Panc1 (cell line): ENCODE measurements around the gene CXCR6. TPM values are rescaled to one million over a fixed set of nuclear protein-coding genes. Genes with fewer than 3 reads are reported as not detected.

Experiments used
- ATAC-seq: fragments of 200-7000 bp; cut with Tn5 transposase; 2 replicates; pipeline ENCODE4 v1.9.1; 2020; ENCODE audit warnings: mild to moderate bottlenecking, moderate library complexity
- Bru-seq: library from RNA; stranded (reverse); fragments of 400-500 nt; gene quantifications from one replicate; lab custom pipeline; 2021; lab: Mats Ljungman, UMichigan
- BruChase-seq, 2 experiments: library from RNA; stranded (reverse); fragments of 400-500 nt; gene quantifications; one replicate each; lab custom pipeline; 2021; lab: Mats Ljungman, UMichigan
- BruUV-seq: library from RNA; stranded (reverse); fragments of 400-500 nt; replicated peaks from 2 replicates; lab custom pipeline; 2021; lab: Mats Ljungman, UMichigan
- CTCF ChIA-PET: fragments of 300-600 bp; sonication (Branson Sonifier 250); formaldehyde crosslinking; loops from one replicate; lab custom pipeline; 2022; ENCODE audit warnings: antibody characterized with exemption; lab: Charles Lee
- POLR2A ChIA-PET: fragments of 300-600 bp; sonication (Branson Sonifier 250); formaldehyde crosslinking; loops from one replicate; lab custom pipeline; 2022; ENCODE audit warnings: antibody characterized with exemption; lab: Charles Lee
- DNase-seq: peaks from one replicate; pipeline ENCODE4 v3.0.0-alpha.2; 2010; ENCODE audit warnings: low read depth, low spot score
- H3K27ac ChIP-seq: 2 replicates; pipeline ENCODE4 v1.5.1; 2011; ENCODE audit warnings: mild to moderate bottlenecking, low read length, inconsistent platforms
- H3K27me3 ChIP-seq: fragments of 200-500 bp; sonication (Bioruptor generic); 2 replicates; pipeline ENCODE4 v1.6.0; 2014; ENCODE audit warnings: low read length, inconsistent platforms; ENCODE audit not compliant: control insufficient read depth, insufficient read depth
- H3K36me3 ChIP-seq: fragments of 200-500 bp; sonication (Bioruptor generic); 2 replicates; pipeline ENCODE4 v1.5.1; 2014; ENCODE audit warnings: inconsistent platforms, mild to moderate bottlenecking, low read length, moderate library complexity; ENCODE audit not compliant: control insufficient read depth, insufficient read depth
- H3K4me1 ChIP-seq: 2 replicates; pipeline ENCODE4 v1.5.1; 2011; ENCODE audit warnings: inconsistent platforms, mild to moderate bottlenecking, low read length, moderate library complexity; ENCODE audit not compliant: control insufficient read depth, insufficient read depth
- H3K4me3 ChIP-seq, 2 experiments: 2 replicates each; pipeline ENCODE4 v1.5.1; 2011 to 2012; ENCODE audit warnings: low read depth in 2 of 2, low read length in 2 of 2, mild to moderate bottlenecking in 2 of 2, inconsistent platforms in 1 of 2, moderate library complexity in 1 of 2
- H3K9me3 ChIP-seq: fragments of 200-500 bp; sonication (Bioruptor generic); 2 replicates; pipeline ENCODE4 v1.5.1; 2014; ENCODE audit warnings: low read depth, mild to moderate bottlenecking, inconsistent platforms, low read length, moderate library complexity; ENCODE audit not compliant: control insufficient read depth, insufficient read depth
- POLR2AphosphoS5 ChIP-seq: IDR thresholded peaks from 2 replicates; pipeline ENCODE4 v1.6.1; 2012; ENCODE audit warnings: mild to moderate bottlenecking, low read depth, low read length, moderate library complexity
- SIN3A ChIP-seq: IDR thresholded peaks from 2 replicates; pipeline ENCODE4 v1.6.1; 2012; ENCODE audit warnings: low read depth, mild to moderate bottlenecking, low read length, moderate library complexity, borderline replicate concordance; ENCODE audit not compliant: insufficient read depth
- TCF7L2 ChIP-seq: IDR thresholded peaks from 2 replicates; pipeline ENCODE4 v1.6.1; 2011; ENCODE audit warnings: mild to moderate bottlenecking, low read depth, low read length, inconsistent platforms
- in situ Hi-C: cut with HindIII; loops from 2 replicates; pipeline ENCODE4 v1.10.0; 2016; ENCODE audit warnings: low sequenced_read_pairs, low pct_unique_long_range_greater_than_20kb
- intact Hi-C: fragments of 100-400 bp; cut with micrococcal nuclease; formaldehyde crosslinking; loops from one replicate; pipeline ENCODE4 v1.10.0; 2022; ENCODE audit not compliant: unreplicated experiment
- long read RNA-seq: library from polyadenylated mRNA; unstranded; transcript quantifications from one replicate; pipeline ENCODE4 v2.0.0, GENCODE V29; 2021; ENCODE audit not compliant: unreplicated experiment
- polyA plus RNA-seq: library from polyadenylated mRNA; unstranded; fragments of >200 nt; gene quantifications from one replicate; pipeline ENCODE4 v1.2.1, GENCODE V29; 2012; ENCODE audit warnings: missing spikeins; ENCODE audit not compliant: insufficient read length
- total RNA-seq: library from RNA; stranded (reverse); gene quantifications from one replicate; pipeline ENCODE4 v1.2.1, GENCODE V29; 2021; ENCODE audit not compliant: unreplicated experiment
- TF ChIP-seq, protein P1 (sequence below), 2 experiments: IDR thresholded peaks; 2 replicates each; pipeline ENCODE4 v1.6.1; 2011 to 2012; ENCODE audit warnings: low read depth in 2 of 2, control low read depth in 1 of 2, low read length in 1 of 2, mild to moderate bottlenecking in 1 of 2, moderate library complexity in 1 of 2; ENCODE audit not compliant: insufficient read depth in 1 of 2
- TF ChIP-seq, protein P2 (sequence below): fragments of 450-650 bp; IDR thresholded peaks from 2 replicates; pipeline ENCODE4 v1.5.1; 2017; ENCODE audit warnings: mild to moderate bottlenecking

Gene CXCR6
- total RNA-seq, result not detected
- polyA plus RNA-seq, result 0.12 TPM
- not detected for Bru-seq, nascent RNA
- BruChase-seq, experiment 1, labeled RNA remaining after a 2-hour chase, result not detected
- not detected for BruChase-seq, experiment 2, labeled RNA remaining after a 6-hour chase
- long read RNA-seq, result 0 reads

DNA sequence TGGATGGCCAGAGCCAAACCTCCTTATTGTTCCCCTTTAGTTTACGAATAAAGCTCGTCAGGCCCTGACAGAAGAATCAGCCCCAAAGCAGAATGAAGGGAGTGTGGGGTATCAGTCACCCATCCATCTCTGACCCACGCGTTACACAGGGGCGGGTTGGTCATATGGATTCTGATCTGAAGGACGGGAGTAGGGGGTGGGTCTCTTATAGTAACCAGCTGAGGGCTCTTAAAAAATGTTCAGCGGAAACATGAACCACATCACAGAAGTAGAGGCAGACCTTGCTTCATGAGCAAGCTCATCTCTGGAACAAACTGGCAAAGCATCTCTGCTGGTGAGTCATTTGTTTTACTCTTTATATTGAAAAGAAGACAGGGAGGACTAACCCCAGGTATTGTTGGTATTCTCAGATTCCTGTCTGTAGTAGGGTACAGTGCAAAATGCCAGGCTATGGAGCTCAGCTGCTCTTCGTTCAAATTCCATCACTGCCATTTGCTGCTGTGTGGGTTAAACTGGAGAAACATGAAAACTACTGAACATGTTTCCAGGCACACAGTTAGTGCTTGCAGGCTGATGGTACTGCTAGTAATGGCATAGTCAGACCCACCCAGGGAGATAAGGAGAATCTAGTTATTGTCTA lies at the start of gene CXCR6:
Gene CXCR6 (plus strand): TSS at position 258 of the 640 bp plus-strand sequence. CDS start 3,018 bp downstream, outside the sequence.
- ChIA-PET POLR2A (no interaction called here), CTCF (no interaction called here)
- intact Hi-C loops, result no loop called here
- Histone ChIP-seq H3K27me3 (no peaks in the 10 kb centered on the region), H3K36me3 (no peaks in the 10 kb centered on the region), H3K9me3 (no peaks in the 10 kb centered on the region), H3K4me3 (no peak within 1 kb of the TSS), H3K4me1 (no peaks in the 10 kb centered on the region), H3K27ac (no peak within 1 kb of the TSS)
- no peak for TF ChIP-seq POLR2AphosphoS5
- no peak for TF ChIP-seq TCF7L2
- no peak for TF ChIP-seq SIN3A
- TF ChIP-seq, protein P1, sequence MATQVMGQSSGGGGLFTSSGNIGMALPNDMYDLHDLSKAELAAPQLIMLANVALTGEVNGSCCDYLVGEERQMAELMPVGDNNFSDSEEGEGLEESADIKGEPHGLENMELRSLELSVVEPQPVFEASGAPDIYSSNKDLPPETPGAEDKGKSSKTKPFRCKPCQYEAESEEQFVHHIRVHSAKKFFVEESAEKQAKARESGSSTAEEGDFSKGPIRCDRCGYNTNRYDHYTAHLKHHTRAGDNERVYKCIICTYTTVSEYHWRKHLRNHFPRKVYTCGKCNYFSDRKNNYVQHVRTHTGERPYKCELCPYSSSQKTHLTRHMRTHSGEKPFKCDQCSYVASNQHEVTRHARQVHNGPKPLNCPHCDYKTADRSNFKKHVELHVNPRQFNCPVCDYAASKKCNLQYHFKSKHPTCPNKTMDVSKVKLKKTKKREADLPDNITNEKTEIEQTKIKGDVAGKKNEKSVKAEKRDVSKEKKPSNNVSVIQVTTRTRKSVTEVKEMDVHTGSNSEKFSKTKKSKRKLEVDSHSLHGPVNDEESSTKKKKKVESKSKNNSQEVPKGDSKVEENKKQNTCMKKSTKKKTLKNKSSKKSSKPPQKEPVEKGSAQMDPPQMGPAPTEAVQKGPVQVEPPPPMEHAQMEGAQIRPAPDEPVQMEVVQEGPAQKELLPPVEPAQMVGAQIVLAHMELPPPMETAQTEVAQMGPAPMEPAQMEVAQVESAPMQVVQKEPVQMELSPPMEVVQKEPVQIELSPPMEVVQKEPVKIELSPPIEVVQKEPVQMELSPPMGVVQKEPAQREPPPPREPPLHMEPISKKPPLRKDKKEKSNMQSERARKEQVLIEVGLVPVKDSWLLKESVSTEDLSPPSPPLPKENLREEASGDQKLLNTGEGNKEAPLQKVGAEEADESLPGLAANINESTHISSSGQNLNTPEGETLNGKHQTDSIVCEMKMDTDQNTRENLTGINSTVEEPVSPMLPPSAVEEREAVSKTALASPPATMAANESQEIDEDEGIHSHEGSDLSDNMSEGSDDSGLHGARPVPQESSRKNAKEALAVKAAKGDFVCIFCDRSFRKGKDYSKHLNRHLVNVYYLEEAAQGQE (IDR thresholded peaks at IDR 0.05; ENCODE audit: insufficient read depth in 1 of 2, low read depth in 2 of 2, low read length in 1 of 2), result no peak
- TF ChIP-seq, protein P2, sequence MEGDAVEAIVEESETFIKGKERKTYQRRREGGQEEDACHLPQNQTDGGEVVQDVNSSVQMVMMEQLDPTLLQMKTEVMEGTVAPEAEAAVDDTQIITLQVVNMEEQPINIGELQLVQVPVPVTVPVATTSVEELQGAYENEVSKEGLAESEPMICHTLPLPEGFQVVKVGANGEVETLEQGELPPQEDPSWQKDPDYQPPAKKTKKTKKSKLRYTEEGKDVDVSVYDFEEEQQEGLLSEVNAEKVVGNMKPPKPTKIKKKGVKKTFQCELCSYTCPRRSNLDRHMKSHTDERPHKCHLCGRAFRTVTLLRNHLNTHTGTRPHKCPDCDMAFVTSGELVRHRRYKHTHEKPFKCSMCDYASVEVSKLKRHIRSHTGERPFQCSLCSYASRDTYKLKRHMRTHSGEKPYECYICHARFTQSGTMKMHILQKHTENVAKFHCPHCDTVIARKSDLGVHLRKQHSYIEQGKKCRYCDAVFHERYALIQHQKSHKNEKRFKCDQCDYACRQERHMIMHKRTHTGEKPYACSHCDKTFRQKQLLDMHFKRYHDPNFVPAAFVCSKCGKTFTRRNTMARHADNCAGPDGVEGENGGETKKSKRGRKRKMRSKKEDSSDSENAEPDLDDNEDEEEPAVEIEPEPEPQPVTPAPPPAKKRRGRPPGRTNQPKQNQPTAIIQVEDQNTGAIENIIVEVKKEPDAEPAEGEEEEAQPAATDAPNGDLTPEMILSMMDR, result no peak
- BruUV-seq, result no TSS peak
- DNase-seq (no peak), ATAC-seq (no peak)
- in situ Hi-C loops, result no loop called here

DNA sequence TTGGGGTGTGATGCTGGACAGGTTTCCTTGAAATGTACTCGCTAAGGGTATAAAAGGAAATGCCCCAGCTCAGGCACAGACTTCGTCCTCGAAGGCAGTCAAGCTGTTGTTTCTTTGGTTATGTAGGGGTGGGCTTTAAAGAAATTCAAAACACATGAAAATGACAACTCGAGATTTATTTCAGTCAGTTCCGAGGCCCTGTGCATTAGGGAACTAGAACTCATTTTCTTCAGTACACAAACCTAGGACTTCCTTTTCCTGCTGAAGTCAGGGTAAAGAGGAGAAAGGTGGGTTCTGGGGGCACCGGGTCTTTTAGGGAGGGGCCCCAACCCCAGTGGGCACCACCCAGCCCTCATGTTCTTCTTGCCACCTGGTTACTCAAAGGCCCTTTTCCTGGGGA lies 49.2 kb upstream of the CXCR6 start:
- H3K36me3 ChIP-seq, result no peaks in the 10 kb centered on the region
- no peak overlapping the region for H3K4me3 ChIP-seq
- ATAC-seq (no peak), DNase-seq (no peak)
- in situ Hi-C loops, result no loop called here
- H3K9me3 ChIP-seq, result no peaks in the 10 kb centered on the region
- ChIA-PET CTCF (no interaction called here), POLR2A (no interaction called here)
- H3K27ac ChIP-seq, result no peak overlapping the region
- BruUV-seq, result no TSS peak
- peaks cover 2% of the 10 kb centered on the region; the same call in 1 of the 2 replicates for H3K27me3 ChIP-seq
- intact Hi-C loops, result no loop called here
- H3K4me1 ChIP-seq, result no peaks in the 10 kb centered on the region
- TF ChIP-seq TCF7L2 (no peak), POLR2AphosphoS5 (no peak)
